HCT116 (cell line): ENCODE results near the gene PWWP2B. TPM values are rescaled to one million over a fixed set of nuclear protein-coding genes. Genes with fewer than 3 reads are reported as not detected.

Experiments used
- ATAC-seq: fragments of 200-7000 bp; cut with Tn5 transposase; 2 replicates; pipeline ENCODE4 v1.9.1; 2020; ENCODE audit warnings: mild to moderate bottlenecking, moderate library complexity
- BruUV-seq: library from RNA; stranded (reverse); fragments of 400-500 nt; replicated peaks from 2 replicates; lab custom pipeline; 2021; lab: Mats Ljungman, UMichigan
- CTCF ChIA-PET: fragments of 300-600 bp; sonication (Branson Sonifier 250); formaldehyde crosslinking; loops from one replicate; lab custom pipeline; 2021; ENCODE audit warnings: antibody characterized with exemption; lab: Charles Lee
- POLR2A ChIA-PET: fragments of 300-600, 350-600 bp; sonication (Branson Sonifier 250); formaldehyde crosslinking; loops from one replicate; lab custom pipeline; 2021; ENCODE audit warnings: antibody characterized with exemption; lab: Charles Lee
- RAD21 ChIA-PET, 2 experiments: fragments of 300-600 bp; sonication (Branson Sonifier 250); formaldehyde crosslinking; loops; one replicate each; lab custom pipeline; 2023; ENCODE audit warnings: low total read pairs in 2 of 2; ENCODE audit not compliant: uncharacterized antibody in 2 of 2, unreplicated experiment in 2 of 2, low non-redundant PET in 1 of 2; lab: Charles Lee
- DNase-seq: peaks from one replicate; pipeline ENCODE4 v3.0.0-alpha.2; 2010; ENCODE audit warnings: low read depth, low spot score
- H2AFZ ChIP-seq: fragments of 200-600 bp; shearing (Covaris generic), sonication (generic); 2 replicates; pipeline ENCODE4 v1.6.1; 2017; ENCODE audit warnings: low read depth, mixed run types, mixed read lengths, antibody characterized with exemption, low read length; ENCODE audit not compliant: poor library complexity, severe bottlenecking
- H3K27ac ChIP-seq: 2 replicates; pipeline ENCODE4 v1.5.1; 2012; ENCODE audit warnings: low read depth, low read length
- H3K27me3 ChIP-seq: fragments of 200-600 bp; sonication (generic); 2 replicates; pipeline ENCODE4 v1.6.1; 2016; ENCODE audit warnings: mixed run types, low read length, mixed read lengths; ENCODE audit not compliant: insufficient read depth
- H3K36me3 ChIP-seq, 2 experiments: fragments of 200-500 bp in 1 of 2; fragments of 200-600 bp in 1 of 2; sonication (Bioruptor generic) in 1 of 2; sonication (generic) in 1 of 2; 2 replicates each; pipeline versions ENCODE4 v1.5.1 to v1.6.1; 2014 to 2016; ENCODE audit warnings: low read length in 2 of 2, inconsistent platforms in 1 of 2, mixed read lengths in 1 of 2, mixed run types in 1 of 2; ENCODE audit not compliant: insufficient read depth in 2 of 2, control insufficient read depth in 1 of 2
- H3K4me1 ChIP-seq, 2 experiments: fragments of 200-600 bp in 1 of 2; sonication (generic) in 1 of 2; 2 replicates each; pipeline versions ENCODE4 v1.5.1 to v1.6.1; 2012 to 2017; ENCODE audit warnings: low read length in 2 of 2, inconsistent platforms in 1 of 2, mild to moderate bottlenecking in 1 of 2, mixed read lengths in 1 of 2, mixed run types in 1 of 2, moderate library complexity in 1 of 2; ENCODE audit not compliant: insufficient read depth in 2 of 2, control insufficient read depth in 1 of 2
- H3K4me2 ChIP-seq: fragments of 200-600 bp; sonication (generic); 2 replicates; pipeline ENCODE4 v1.6.1; 2017; ENCODE audit warnings: mixed run types, low read length, mixed read lengths
- H3K4me3 ChIP-seq, 2 experiments: fragments of 200-600 bp in 1 of 2; sonication (generic) in 1 of 2; replicated peaks in 1 of 2; 2 replicates each; pipeline ENCODE4 v1.5.1; 2011 to 2016; ENCODE audit warnings: low read length in 2 of 2, control low read depth in 1 of 2, low read depth in 1 of 2, mild to moderate bottlenecking in 1 of 2, mixed read lengths in 1 of 2, mixed run types in 1 of 2
- H3K79me2 ChIP-seq: fragments of 200-600 bp; sonication (generic); 2 replicates; pipeline ENCODE4 v1.6.1; 2017; ENCODE audit warnings: mild to moderate bottlenecking, mixed run types, low read length, moderate library complexity, mixed read lengths; ENCODE audit not compliant: insufficient read depth
- H3K9ac ChIP-seq: fragments of 200-600 bp; sonication (generic); 2 replicates; pipeline ENCODE4 v1.6.1; 2016; ENCODE audit warnings: low read length, mixed read lengths
- H3K9me2 ChIP-seq: fragments of 200-600 bp; sonication (generic), shearing (Covaris generic); 2 replicates; pipeline ENCODE4 v1.6.1; 2017; ENCODE audit warnings: mixed run types, mild to moderate bottlenecking, moderate library complexity; ENCODE audit not compliant: insufficient read depth
- H3K9me3 ChIP-seq, 2 experiments: fragments of 200-500 bp in 1 of 2; fragments of 200-600 bp in 1 of 2; sonication (Bioruptor generic) in 1 of 2; sonication (generic) in 1 of 2; 2 replicates each; pipeline ENCODE4 v1.6.1; 2014 to 2017; ENCODE audit warnings: low read length in 2 of 2, mixed read lengths in 2 of 2, inconsistent platforms in 1 of 2, low read depth in 1 of 2, mild to moderate bottlenecking in 1 of 2, mixed run types in 1 of 2, moderate library complexity in 1 of 2; ENCODE audit not compliant: control insufficient read depth in 1 of 2, insufficient read depth in 1 of 2
- H4K20me1 ChIP-seq: fragments of 200-600 bp; sonication (generic), shearing (Covaris generic); 2 replicates; pipeline ENCODE4 v1.6.1; 2017; ENCODE audit warnings: mixed run types, mild to moderate bottlenecking, moderate library complexity; ENCODE audit not compliant: insufficient read depth
- CBX3 ChIP-seq: IDR thresholded peaks from 2 replicates; pipeline ENCODE4 v1.6.1; 2012; ENCODE audit warnings: low read depth
- CEBPB ChIP-seq: IDR thresholded peaks from 2 replicates; pipeline ENCODE4 v1.6.1; 2012; ENCODE audit warnings: low read depth
- EZH2 ChIP-seq: fragments of 200-600 bp; sonication (generic); IDR thresholded peaks from 2 replicates; pipeline ENCODE4 v1.6.1; 2017; ENCODE audit warnings: antibody characterized with exemption, mixed run types
- EZH2phosphoT487 ChIP-seq: fragments of 200-600 bp; IDR thresholded peaks from 2 replicates; pipeline ENCODE4 v1.6.1; 2018; ENCODE audit warnings: antibody characterized with exemption, borderline replicate concordance
- FOSL1 ChIP-seq: IDR thresholded peaks from 2 replicates; pipeline ENCODE4 v1.6.1; 2012; ENCODE audit warnings: low read depth
- POLR2A ChIP-seq: IDR thresholded peaks from 2 replicates; pipeline ENCODE4 v1.7.0; 2011; ENCODE audit warnings: borderline replicate concordance; ENCODE audit not compliant: insufficient read depth, insufficient read length; ENCODE audit errors: extremely low read depth
- POLR2AphosphoS5 ChIP-seq: IDR thresholded peaks from 2 replicates; pipeline ENCODE4 v1.6.1; 2011; ENCODE audit warnings: mild to moderate bottlenecking, low read depth, low read length, moderate library complexity
- RAD21 ChIP-seq: IDR thresholded peaks from 2 replicates; pipeline ENCODE4 v1.6.1; 2012; ENCODE audit warnings: low read depth, mild to moderate bottlenecking
- SIN3A ChIP-seq: IDR thresholded peaks from 2 replicates; pipeline ENCODE4 v1.6.1; 2012; ENCODE audit warnings: low read depth
- SP1 ChIP-seq: IDR thresholded peaks from 2 replicates; pipeline ENCODE4 v1.6.1; 2012; ENCODE audit warnings: low read depth
- SRF ChIP-seq: IDR thresholded peaks from 2 replicates; pipeline ENCODE4 v1.6.1; 2012; ENCODE audit warnings: low read depth
- TCF7L2 ChIP-seq: IDR thresholded peaks from 2 replicates; pipeline ENCODE4 v1.7.0; 2011; ENCODE audit warnings: borderline replicate concordance, inconsistent platforms; ENCODE audit not compliant: insufficient read depth, insufficient read length; ENCODE audit errors: extremely low read depth
- YY1 ChIP-seq: IDR thresholded peaks from 2 replicates; pipeline ENCODE4 v1.6.1; 2011; ENCODE audit warnings: low read length, low read depth, moderate library complexity, mild to moderate bottlenecking; ENCODE audit not compliant: insufficient replicate concordance; ENCODE audit errors: extremely low read depth
- ZFX ChIP-seq: fragments of 450-650 bp; IDR thresholded peaks from 2 replicates; pipeline ENCODE4 v1.6.1; 2017
- ZNF274 ChIP-seq: fragments of 200-500 bp; sonication (Bioruptor generic); IDR thresholded peaks from 2 replicates; pipeline ENCODE4 v1.6.1; 2014; ENCODE audit warnings: mild to moderate bottlenecking, low read depth, low read length, inconsistent platforms
- intact Hi-C: fragments of 100-400 bp; cut with micrococcal nuclease; formaldehyde crosslinking; loops from 2 replicates; pipeline ENCODE4 v1.10.0; 2022
- total RNA-seq: library from RNA; stranded (reverse); gene quantifications from one replicate; pipeline ENCODE4 v1.2.1, GENCODE V29; 2021; ENCODE audit not compliant: unreplicated experiment
- TF ChIP-seq, protein P1 (sequence below): IDR thresholded peaks from 2 replicates; pipeline ENCODE4 v1.6.1; 2012; ENCODE audit warnings: low read depth
- TF ChIP-seq, protein P2 (sequence below), 3 experiments: fragments of 200-600 bp in 1 of 3; sonication (generic) in 1 of 3; IDR thresholded peaks in 2 of 3; conservative IDR thresholded peaks in 1 of 3; 2 replicates each; pipeline ENCODE4 v1.5.1; 2012 to 2017; ENCODE audit warnings: low read depth in 2 of 3, low read length in 2 of 3, antibody characterized with exemption in 1 of 3, borderline replicate concordance in 1 of 3, control low read depth in 1 of 3, mild to moderate bottlenecking in 1 of 3, mixed read lengths in 1 of 3, mixed run types in 1 of 3, moderate library complexity in 1 of 3; ENCODE audit not compliant: insufficient read depth in 1 of 3
- TF ChIP-seq, protein P3 (sequence below): IDR thresholded peaks from 2 replicates; pipeline ENCODE4 v1.6.1; 2012
- TF ChIP-seq, protein P4 (sequence below): IDR thresholded peaks from 2 replicates; pipeline ENCODE4 v1.6.1; 2012
- TF ChIP-seq, protein P5 (sequence below): IDR thresholded peaks from 2 replicates; pipeline ENCODE4 v1.6.1; 2011; ENCODE audit warnings: mild to moderate bottlenecking, low read length, moderate library complexity; ENCODE audit not compliant: insufficient replicate concordance; ENCODE audit errors: extremely low read depth

Gene PWWP2B
- total RNA-seq, 1 experiment from 2014 or later, result 13.9 TPM

DNA sequence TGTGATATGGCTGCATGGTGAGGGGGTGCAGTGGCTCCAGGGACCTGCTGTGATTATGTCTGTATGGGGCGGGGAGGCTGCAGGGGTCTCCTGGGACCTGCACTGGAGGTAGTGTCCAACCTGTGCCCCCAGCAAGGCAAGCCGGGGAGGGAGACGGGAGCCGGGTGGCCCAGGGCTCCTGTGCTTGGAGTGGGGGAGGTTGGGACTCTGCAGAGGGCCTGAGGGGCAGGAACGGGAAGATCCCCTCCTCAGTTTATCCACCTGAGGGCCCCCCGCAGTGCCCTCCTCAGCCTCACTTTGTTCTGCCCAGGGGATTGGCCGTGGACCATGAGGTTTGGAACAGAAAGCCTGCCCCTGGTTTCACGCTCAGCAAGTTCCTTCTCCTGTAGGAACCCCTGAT, 22.8 kb upstream of the PWWP2B start:
- ChIA-PET CTCF (no interaction called here), POLR2A (no interaction called here)
- TF ChIP-seq POLR2AphosphoS5 (no peak), ZFX (no peak), TCF7L2 (no peak), FOSL1 (no peak), ZNF274 (no peak), EZH2phosphoT487 (no peak), SP1 (no peak), SIN3A (no peak), YY1 (no peak), EZH2 (no peak), CEBPB (no peak), RAD21 (no peak), CBX3 (no peak), SRF (no peak), POLR2A (no peak)
- TF ChIP-seq, protein P1, sequence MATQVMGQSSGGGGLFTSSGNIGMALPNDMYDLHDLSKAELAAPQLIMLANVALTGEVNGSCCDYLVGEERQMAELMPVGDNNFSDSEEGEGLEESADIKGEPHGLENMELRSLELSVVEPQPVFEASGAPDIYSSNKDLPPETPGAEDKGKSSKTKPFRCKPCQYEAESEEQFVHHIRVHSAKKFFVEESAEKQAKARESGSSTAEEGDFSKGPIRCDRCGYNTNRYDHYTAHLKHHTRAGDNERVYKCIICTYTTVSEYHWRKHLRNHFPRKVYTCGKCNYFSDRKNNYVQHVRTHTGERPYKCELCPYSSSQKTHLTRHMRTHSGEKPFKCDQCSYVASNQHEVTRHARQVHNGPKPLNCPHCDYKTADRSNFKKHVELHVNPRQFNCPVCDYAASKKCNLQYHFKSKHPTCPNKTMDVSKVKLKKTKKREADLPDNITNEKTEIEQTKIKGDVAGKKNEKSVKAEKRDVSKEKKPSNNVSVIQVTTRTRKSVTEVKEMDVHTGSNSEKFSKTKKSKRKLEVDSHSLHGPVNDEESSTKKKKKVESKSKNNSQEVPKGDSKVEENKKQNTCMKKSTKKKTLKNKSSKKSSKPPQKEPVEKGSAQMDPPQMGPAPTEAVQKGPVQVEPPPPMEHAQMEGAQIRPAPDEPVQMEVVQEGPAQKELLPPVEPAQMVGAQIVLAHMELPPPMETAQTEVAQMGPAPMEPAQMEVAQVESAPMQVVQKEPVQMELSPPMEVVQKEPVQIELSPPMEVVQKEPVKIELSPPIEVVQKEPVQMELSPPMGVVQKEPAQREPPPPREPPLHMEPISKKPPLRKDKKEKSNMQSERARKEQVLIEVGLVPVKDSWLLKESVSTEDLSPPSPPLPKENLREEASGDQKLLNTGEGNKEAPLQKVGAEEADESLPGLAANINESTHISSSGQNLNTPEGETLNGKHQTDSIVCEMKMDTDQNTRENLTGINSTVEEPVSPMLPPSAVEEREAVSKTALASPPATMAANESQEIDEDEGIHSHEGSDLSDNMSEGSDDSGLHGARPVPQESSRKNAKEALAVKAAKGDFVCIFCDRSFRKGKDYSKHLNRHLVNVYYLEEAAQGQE, result no peak
- TF ChIP-seq, protein P2, sequence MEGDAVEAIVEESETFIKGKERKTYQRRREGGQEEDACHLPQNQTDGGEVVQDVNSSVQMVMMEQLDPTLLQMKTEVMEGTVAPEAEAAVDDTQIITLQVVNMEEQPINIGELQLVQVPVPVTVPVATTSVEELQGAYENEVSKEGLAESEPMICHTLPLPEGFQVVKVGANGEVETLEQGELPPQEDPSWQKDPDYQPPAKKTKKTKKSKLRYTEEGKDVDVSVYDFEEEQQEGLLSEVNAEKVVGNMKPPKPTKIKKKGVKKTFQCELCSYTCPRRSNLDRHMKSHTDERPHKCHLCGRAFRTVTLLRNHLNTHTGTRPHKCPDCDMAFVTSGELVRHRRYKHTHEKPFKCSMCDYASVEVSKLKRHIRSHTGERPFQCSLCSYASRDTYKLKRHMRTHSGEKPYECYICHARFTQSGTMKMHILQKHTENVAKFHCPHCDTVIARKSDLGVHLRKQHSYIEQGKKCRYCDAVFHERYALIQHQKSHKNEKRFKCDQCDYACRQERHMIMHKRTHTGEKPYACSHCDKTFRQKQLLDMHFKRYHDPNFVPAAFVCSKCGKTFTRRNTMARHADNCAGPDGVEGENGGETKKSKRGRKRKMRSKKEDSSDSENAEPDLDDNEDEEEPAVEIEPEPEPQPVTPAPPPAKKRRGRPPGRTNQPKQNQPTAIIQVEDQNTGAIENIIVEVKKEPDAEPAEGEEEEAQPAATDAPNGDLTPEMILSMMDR (IDR thresholded peaks at IDR 0.05 in 2 of 3, conservative IDR thresholded peaks at IDR 0.05 in 1 of 3; ENCODE audit: borderline replicate concordance in 1 of 3, insufficient read depth in 1 of 3, low read depth in 2 of 3, low read length in 2 of 3), result no peak
- TF ChIP-seq, protein P3, sequence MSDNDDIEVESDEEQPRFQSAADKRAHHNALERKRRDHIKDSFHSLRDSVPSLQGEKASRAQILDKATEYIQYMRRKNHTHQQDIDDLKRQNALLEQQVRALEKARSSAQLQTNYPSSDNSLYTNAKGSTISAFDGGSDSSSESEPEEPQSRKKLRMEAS, result no peak
- TF ChIP-seq, protein P4, sequence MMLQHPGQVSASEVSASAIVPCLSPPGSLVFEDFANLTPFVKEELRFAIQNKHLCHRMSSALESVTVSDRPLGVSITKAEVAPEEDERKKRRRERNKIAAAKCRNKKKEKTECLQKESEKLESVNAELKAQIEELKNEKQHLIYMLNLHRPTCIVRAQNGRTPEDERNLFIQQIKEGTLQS, result no peak
- TF ChIP-seq, protein P5, sequence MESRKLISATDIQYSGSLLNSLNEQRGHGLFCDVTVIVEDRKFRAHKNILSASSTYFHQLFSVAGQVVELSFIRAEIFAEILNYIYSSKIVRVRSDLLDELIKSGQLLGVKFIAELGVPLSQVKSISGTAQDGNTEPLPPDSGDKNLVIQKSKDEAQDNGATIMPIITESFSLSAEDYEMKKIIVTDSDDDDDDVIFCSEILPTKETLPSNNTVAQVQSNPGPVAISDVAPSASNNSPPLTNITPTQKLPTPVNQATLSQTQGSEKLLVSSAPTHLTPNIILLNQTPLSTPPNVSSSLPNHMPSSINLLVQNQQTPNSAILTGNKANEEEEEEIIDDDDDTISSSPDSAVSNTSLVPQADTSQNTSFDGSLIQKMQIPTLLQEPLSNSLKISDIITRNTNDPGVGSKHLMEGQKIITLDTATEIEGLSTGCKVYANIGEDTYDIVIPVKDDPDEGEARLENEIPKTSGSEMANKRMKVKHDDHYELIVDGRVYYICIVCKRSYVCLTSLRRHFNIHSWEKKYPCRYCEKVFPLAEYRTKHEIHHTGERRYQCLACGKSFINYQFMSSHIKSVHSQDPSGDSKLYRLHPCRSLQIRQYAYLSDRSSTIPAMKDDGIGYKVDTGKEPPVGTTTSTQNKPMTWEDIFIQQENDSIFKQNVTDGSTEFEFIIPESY, result no peak

More for the DNA sequence above, 22.8 kb upstream of the PWWP2B start:
- RAD21 ChIA-PET, result no interaction called here
- H3K9me3 ChIP-seq, result no peaks in the 10 kb centered on the region
- H2AFZ ChIP-seq, result no peak overlapping the region
- no peaks in the 10 kb centered on the region for H4K20me1 ChIP-seq
- no peak overlapping the region for H3K4me2 ChIP-seq
- H3K9ac ChIP-seq, result no peak overlapping the region
- intact Hi-C loops, result no loop called here
- H3K27ac ChIP-seq, result no peak overlapping the region
- ATAC-seq (no peak), DNase-seq (no peak)
- BruUV-seq, result no TSS peak
- H3K4me1 ChIP-seq, result peaks cover 3 to 6% of the 10 kb centered on the region in 2 experiments; a peak in 3 of 4 replicates
- no peaks in the 10 kb centered on the region for H3K27me3 ChIP-seq
- no peaks in the 10 kb centered on the region for H3K9me2 ChIP-seq
- no peaks in the 10 kb centered on the region for H3K36me3 ChIP-seq
- H3K4me3 ChIP-seq, result no peak overlapping the region
- no peaks in the 10 kb centered on the region for H3K79me2 ChIP-seq
